Activated B cell treated with CpG ODN at 0.5 μM for 24 hours (primary cell): Measurements from ENCODE around the gene PHF14. TPM values are rescaled to one million over a fixed set of nuclear protein-coding genes. Genes with fewer than 3 reads are reported as not detected.

Experiments used
- ATAC-seq: fragments of 200-7000 bp; cut with Tn5 transposase; one replicate; pipeline ENCODE4 v1.10.0; 2021; ENCODE audit warnings: low read depth, mild to moderate bottlenecking, moderate library complexity
- CTCF ChIA-PET: fragments of 350-600 bp; sonication (Branson Sonifier 250); formaldehyde crosslinking; loops from one replicate; lab custom pipeline; 2021; ENCODE audit warnings: antibody characterized with exemption; lab: Charles Lee
- POLR2A ChIA-PET: fragments of 350-600 bp; sonication (Branson Sonifier 250); formaldehyde crosslinking; loops from one replicate; lab custom pipeline; 2021; ENCODE audit warnings: antibody characterized with exemption; lab: Charles Lee
- DNase-seq: peaks from one replicate; pipeline ENCODE4 v3.0.0; 2022
- H3K27ac Mint-ChIP-seq: one replicate; pipeline ENCODE4 v1.8.0; 2020; ENCODE audit warnings: mixed read lengths
- H3K27me3 Mint-ChIP-seq: one replicate; pipeline ENCODE4 v1.8.0; 2021; ENCODE audit warnings: mixed read lengths
- H3K36me3 Mint-ChIP-seq: one replicate; pipeline ENCODE4 v1.8.0; 2021; ENCODE audit warnings: low read depth, mixed read lengths
- H3K4me1 Mint-ChIP-seq: one replicate; pipeline ENCODE4 v1.8.0; 2021; ENCODE audit warnings: mixed read lengths
- H3K4me3 Mint-ChIP-seq: one replicate; pipeline ENCODE4 v1.8.0; 2020; ENCODE audit warnings: mild to moderate bottlenecking, mixed read lengths
- H3K9me3 Mint-ChIP-seq: one replicate; pipeline ENCODE4 v1.8.0; 2020; ENCODE audit warnings: mixed read lengths
- intact Hi-C: fragments of 100-400 bp; cut with micrococcal nuclease; formaldehyde crosslinking; loops from one replicate; pipeline ENCODE4 v1.15.1; 2024
- total RNA-seq: library from RNA; stranded (reverse); gene quantifications from 2 replicates; pipeline ENCODE4 v1.2.3, GENCODE V29; 2022
- TF ChIP-seq, protein P1 (sequence below): fragments of 200-600 bp; IDR thresholded peaks from one replicate; pipeline ENCODE4 v1.8.0; 2022; ENCODE audit warnings: antibody characterized with exemption, mild to moderate bottlenecking

Gene PHF14
- total RNA-seq, 1 donor from 2014 or later = 38.2 TPM

DNA sequence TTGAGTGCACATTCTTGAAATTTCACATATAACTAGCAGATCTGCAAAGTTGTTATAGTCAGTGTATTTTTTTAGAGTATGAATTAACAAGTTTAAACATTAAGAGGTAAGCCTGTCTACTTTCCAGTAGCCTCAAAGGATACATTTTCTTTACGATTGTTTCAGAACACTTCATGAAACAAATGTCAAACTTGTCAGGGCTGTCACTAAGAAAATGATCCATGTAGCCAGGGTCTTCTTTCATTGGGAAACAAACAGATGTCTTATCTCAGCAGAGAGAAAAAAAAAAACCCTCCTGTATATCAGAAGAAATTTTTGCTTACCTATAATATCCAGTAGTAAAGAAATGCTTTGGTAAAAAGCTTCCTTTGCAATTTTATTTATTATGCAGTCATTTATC, 192.4 kb downstream of the PHF14 start:
- Mint-ChIP-seq H3K27ac (no peak overlapping the region), H3K4me1 (no peaks in the 10 kb centered on the region), H3K36me3 (peaks cover 14% of the 10 kb centered on the region), H3K4me3 (no peak overlapping the region), H3K9me3 (no peaks in the 10 kb centered on the region), H3K27me3 (no peaks in the 10 kb centered on the region)
- DNase-seq (no peak), ATAC-seq (no peak)
- CTCF ChIA-PET = no interaction called here
- TF ChIP-seq, protein P1, sequence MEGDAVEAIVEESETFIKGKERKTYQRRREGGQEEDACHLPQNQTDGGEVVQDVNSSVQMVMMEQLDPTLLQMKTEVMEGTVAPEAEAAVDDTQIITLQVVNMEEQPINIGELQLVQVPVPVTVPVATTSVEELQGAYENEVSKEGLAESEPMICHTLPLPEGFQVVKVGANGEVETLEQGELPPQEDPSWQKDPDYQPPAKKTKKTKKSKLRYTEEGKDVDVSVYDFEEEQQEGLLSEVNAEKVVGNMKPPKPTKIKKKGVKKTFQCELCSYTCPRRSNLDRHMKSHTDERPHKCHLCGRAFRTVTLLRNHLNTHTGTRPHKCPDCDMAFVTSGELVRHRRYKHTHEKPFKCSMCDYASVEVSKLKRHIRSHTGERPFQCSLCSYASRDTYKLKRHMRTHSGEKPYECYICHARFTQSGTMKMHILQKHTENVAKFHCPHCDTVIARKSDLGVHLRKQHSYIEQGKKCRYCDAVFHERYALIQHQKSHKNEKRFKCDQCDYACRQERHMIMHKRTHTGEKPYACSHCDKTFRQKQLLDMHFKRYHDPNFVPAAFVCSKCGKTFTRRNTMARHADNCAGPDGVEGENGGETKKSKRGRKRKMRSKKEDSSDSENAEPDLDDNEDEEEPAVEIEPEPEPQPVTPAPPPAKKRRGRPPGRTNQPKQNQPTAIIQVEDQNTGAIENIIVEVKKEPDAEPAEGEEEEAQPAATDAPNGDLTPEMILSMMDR = no peak
- POLR2A ChIA-PET = no interaction called here
- intact Hi-C loops = no loop called here

DNA sequence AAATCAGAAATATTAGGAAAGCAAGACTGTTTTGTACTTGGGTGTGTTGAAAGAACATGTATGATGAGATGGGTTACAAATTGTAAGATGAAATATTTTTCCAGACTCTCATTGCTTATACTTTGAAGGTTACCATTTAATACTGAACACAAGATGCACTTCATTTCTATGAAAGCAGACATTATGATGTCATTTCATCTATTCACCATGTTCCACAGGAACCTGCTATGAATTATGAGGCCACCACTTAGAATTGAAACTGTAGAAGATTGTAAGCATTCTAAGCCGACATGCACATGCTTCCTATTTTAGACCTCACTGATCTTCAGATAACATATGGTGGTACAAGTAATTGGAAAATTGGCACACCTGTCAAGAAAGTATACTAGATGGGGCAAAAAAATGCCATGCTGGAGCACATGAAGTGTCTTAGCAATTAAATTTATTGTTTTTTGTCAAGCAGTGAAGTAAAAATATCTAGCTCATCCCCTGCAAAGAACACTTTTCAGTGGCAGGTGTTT, 195.0 kb downstream of the PHF14 start:
- peaks cover 14% of the 10 kb centered on the region for H3K36me3 Mint-ChIP-seq
- POLR2A ChIA-PET = no interaction called here
- TF ChIP-seq, protein P1 = no peak
- no peak for ATAC-seq
- H3K4me3 Mint-ChIP-seq = no peak overlapping the region
- H3K4me1 Mint-ChIP-seq = no peaks in the 10 kb centered on the region
- intact Hi-C loops = no loop called here
- CTCF ChIA-PET = no interaction called here
- no peak for DNase-seq
- H3K9me3 Mint-ChIP-seq = no peaks in the 10 kb centered on the region
- no peak overlapping the region for H3K27ac Mint-ChIP-seq
- H3K27me3 Mint-ChIP-seq = no peaks in the 10 kb centered on the region

DNA sequence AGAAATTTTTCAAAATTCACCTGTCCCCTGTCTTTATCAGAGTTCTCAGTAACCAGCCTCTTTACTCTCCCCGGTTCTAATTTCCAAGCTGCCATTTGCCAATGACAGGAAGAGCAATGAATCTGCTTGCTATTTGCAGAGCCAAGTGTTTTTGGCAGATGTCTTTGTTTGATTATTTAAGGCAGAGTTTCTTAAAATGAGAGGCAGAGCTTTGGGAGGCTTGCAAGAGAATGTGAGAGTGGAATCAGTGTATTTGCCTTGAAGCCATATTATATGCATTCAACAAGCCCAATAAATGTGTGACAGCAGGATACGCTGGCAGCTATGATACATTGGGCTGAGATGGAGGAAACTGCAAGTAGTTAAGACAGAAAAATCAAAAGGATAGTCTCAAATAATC, 196.5 kb downstream of the PHF14 start:
- Mint-ChIP-seq H3K27me3 (no peaks in the 10 kb centered on the region), H3K4me1 (no peaks in the 10 kb centered on the region), H3K27ac (no peak overlapping the region), H3K9me3 (no peaks in the 10 kb centered on the region), H3K4me3 (no peak overlapping the region), H3K36me3 (peaks cover 7% of the 10 kb centered on the region)
- ChIA-PET POLR2A (no interaction called here), CTCF (no interaction called here)
- no peak for DNase-seq
- TF ChIP-seq, protein P1 = no peak
- ATAC-seq = no peak
- intact Hi-C loops = no loop called here

DNA sequence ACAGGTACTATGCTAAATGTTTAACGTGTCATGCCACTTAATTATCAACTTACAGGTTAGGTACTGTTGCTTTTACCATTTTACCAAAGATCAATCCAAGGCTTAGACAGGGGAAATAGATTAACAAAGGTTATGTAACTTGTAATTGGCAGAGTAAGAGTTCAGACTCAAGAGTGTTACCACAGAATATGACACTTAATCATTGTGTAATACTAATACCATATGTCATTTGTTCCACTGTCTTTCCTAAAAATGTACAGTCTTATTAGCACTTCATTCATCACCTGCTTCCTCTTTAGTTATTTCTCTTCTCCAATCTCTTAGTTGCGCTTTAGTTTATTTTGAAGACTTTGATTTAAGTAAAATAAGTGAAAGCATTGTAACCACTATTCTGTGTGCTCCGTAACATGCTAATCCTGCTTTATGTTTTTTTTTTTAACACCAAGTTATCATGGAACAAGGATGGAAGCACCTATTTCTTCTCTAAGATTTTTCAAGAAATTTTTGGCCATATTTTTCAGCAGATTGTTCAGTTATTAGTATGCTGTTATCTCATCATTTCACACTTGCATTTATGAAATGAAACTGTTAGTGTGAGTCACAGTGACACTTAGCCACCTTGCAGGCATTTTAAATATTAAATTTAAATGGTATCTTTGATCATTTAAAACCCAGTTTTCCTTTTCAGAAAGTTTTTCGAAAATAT, 197.3 kb downstream of the PHF14 start:
- intact Hi-C loops = no loop called here
- Mint-ChIP-seq H3K9me3 (no peaks in the 10 kb centered on the region), H3K4me3 (no peak overlapping the region), H3K4me1 (no peaks in the 10 kb centered on the region), H3K36me3 (peaks cover 7% of the 10 kb centered on the region), H3K27ac (no peak overlapping the region), H3K27me3 (no peaks in the 10 kb centered on the region)
- TF ChIP-seq, protein P1 = no peak
- DNase-seq = no peak
- ChIA-PET CTCF (no interaction called here), POLR2A (no interaction called here)
- ATAC-seq = no peak

DNA sequence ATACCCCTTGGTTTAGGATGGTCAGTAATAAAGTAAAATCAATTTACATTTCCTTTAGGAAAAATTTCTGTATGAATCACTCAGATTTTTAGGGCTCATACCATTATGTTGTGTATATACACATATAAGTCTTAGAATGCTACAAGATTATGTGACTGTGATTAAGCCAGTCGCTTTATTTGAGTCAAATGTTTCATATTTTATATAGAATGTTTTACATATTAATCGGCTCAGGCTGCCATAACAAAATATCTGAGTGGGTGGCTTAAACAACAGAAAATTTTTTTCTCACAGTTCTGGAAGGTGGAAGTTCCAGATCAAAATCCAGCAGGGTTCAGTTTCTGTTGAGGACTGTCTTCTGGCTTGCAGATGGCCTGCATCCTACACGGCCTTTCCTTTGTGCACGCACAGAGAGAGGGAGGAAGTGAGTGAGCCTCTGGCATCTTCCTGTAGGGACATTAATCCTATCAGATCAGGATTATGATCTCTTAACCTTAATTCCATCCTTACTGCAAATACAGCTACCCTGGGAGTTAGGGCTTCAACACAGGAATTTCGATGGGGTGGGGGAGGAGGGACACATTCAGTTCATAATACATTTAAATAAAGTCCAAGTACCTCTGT, 198.0 kb downstream of the PHF14 start:
- TF ChIP-seq, protein P1 = no peak
- DNase-seq (no peak), ATAC-seq (no peak)
- H3K27me3 Mint-ChIP-seq = no peaks in the 10 kb centered on the region
- H3K4me1 Mint-ChIP-seq = no peaks in the 10 kb centered on the region
- peaks cover 7% of the 10 kb centered on the region for H3K36me3 Mint-ChIP-seq
- intact Hi-C loops = no loop called here
- H3K27ac Mint-ChIP-seq = no peak overlapping the region
- CTCF ChIA-PET = no interaction called here
- POLR2A ChIA-PET = no interaction called here
- H3K9me3 Mint-ChIP-seq = no peaks in the 10 kb centered on the region
- H3K4me3 Mint-ChIP-seq = no peak overlapping the region
